Prostate gland (tissue), 2 donors: ENCODE results near the gene TRIM54.

Experiments used
- CTCF ChIP-seq, 4 experiments: fragments of 200-600 bp in 2 of 4; fragments of 450-650 bp in 2 of 4; sonication (generic) in 2 of 4; IDR thresholded peaks; 1 replicate in 3 of 4; 2 replicates in 1 of 4; pipeline ENCODE4 v1.5.1; 2016 to 2019; ENCODE audit warnings: antibody characterized with exemption in 4 of 4, mild to moderate bottlenecking in 2 of 4, moderate library complexity in 2 of 4
- POLR2A ChIP-seq: fragments of 450-650 bp; IDR thresholded peaks from one replicate; pipeline ENCODE4 v1.6.1; 2016; ENCODE audit warnings: antibody characterized with exemption, mild to moderate bottlenecking
- POLR2AphosphoS5 ChIP-seq: sonication (generic); formaldehyde crosslinking; IDR thresholded peaks from one replicate; pipeline ENCODE4 v1.6.1; 2017; ENCODE audit warnings: antibody characterized with exemption

- no peak for TF ChIP-seq POLR2AphosphoS5
- no peak for TF ChIP-seq POLR2A
- no peak for TF ChIP-seq CTCF (IDR thresholded peaks at IDR 0.05)
Measured at GRCh38 chr2:27241761-27242613, 40.2 kb upstream of the TRIM54 start.
